VCaP (cell line): Measurements from ENCODE around the gene WDR41.

ENCODE experiments used
- H3K27ac ChIP-seq: fragments of 450-650 bp; 2 replicates; pipeline ENCODE4 v1.5.1; 2017
- TF ChIP-seq, protein P1 (sequence below): fragments of 450-650 bp; conservative IDR thresholded peaks from 2 replicates; pipeline ENCODE4 v1.5.1; 2017; ENCODE audit warnings: mild to moderate bottlenecking, moderate library complexity

Gene WDR41

DNA sequence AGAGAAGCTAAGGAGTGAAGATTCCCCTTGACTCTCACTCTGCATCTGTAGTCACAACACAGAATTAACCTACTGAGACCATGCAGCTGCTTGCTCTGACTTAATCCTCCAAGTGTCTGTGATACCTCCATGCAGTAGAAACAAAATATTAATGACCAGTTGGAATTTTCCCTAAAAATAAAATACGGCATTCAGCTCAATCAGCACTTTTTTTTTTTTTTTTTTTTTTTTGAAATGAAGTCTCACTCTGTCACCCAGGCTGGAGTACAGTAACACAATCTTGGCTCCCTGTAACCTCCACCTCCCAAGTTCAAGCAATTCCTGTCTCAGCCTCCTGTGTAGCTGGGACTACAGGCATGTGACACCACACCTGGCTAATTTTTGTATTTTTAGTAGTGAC is 48.4 kb downstream of the WDR41 start:
- TF ChIP-seq, protein P1, sequence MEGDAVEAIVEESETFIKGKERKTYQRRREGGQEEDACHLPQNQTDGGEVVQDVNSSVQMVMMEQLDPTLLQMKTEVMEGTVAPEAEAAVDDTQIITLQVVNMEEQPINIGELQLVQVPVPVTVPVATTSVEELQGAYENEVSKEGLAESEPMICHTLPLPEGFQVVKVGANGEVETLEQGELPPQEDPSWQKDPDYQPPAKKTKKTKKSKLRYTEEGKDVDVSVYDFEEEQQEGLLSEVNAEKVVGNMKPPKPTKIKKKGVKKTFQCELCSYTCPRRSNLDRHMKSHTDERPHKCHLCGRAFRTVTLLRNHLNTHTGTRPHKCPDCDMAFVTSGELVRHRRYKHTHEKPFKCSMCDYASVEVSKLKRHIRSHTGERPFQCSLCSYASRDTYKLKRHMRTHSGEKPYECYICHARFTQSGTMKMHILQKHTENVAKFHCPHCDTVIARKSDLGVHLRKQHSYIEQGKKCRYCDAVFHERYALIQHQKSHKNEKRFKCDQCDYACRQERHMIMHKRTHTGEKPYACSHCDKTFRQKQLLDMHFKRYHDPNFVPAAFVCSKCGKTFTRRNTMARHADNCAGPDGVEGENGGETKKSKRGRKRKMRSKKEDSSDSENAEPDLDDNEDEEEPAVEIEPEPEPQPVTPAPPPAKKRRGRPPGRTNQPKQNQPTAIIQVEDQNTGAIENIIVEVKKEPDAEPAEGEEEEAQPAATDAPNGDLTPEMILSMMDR, result no peak
- no peak overlapping the region for H3K27ac ChIP-seq

GRCh38 chr5:77438071-77438470 is 54.0 kb downstream of the WDR41 start:
- TF ChIP-seq, protein P1, result no peak
- H3K27ac ChIP-seq, result no peak overlapping the region

DNA sequence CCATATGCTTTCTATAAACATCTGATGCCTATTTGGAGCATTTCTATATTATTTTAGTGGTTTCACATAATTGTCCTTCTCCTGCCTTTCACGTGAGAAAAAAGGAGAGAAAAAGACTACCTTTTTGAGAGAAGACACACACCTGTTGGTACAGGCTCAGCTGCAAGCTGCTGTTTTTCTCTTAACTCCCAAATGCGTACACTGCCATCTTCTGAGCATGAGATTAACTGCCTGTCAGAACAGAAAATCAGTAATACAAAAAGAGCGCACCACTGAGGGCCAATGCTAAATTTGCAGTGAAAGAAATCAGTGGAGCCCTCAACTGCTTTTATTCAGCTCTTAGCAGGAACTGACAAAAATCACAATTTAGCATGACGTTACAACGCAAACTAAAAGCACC is 54.9 kb downstream of the WDR41 start:
- TF ChIP-seq, protein P1, result peak; percentile 77
- no peak overlapping the region for H3K27ac ChIP-seq

GRCh38 chr5:77431719-77432118 is 60.4 kb downstream of the WDR41 start:
- TF ChIP-seq, protein P1, result no peak
- no peak overlapping the region for H3K27ac ChIP-seq

GRCh38 chr5:77431286-77431685 is 60.8 kb downstream of the WDR41 start:
- TF ChIP-seq, protein P1, result no peak
- no peak overlapping the region for H3K27ac ChIP-seq

DNA sequence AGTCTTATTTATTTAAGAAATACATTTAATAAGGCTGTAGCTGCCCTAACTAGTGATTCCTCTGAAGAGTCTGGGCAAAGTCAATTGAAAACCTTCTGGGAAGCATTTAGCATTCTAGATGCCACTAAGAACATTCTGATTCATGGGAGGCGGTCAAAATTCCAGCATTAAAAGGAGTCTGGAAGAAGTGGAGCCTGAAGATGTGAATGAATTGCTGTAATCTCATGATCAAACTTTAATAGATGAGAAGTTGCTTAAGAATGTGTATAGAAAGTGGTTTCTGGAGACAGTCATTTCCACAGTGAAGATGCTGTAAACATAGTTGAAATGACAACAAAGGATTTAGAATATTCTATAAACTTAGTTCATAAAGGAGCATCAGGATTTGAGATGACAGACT is 61.4 kb downstream of the WDR41 start:
- TF ChIP-seq, protein P1, result no peak
- H3K27ac ChIP-seq, result no peak overlapping the region

DNA sequence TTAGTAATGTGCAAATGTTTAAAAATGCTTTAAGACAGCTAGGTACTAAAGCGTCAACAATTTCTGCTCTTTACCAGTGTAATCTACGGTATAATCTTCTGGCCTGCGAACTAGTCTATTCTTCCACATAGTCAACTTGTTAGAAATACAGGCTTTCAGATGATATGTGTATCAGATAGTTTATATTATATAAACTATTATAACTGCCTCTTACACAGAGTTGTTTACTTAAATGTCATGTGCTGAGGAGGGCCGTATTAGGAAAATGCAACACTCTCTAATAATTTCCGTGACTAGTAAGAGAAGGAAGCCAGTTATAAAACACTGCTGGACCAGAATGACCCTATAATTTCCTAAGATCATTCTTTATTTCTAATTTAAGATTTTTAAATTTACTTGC is 63.6 kb downstream of the WDR41 start:
- no peak overlapping the region for H3K27ac ChIP-seq
- TF ChIP-seq, protein P1, result no peak

DNA sequence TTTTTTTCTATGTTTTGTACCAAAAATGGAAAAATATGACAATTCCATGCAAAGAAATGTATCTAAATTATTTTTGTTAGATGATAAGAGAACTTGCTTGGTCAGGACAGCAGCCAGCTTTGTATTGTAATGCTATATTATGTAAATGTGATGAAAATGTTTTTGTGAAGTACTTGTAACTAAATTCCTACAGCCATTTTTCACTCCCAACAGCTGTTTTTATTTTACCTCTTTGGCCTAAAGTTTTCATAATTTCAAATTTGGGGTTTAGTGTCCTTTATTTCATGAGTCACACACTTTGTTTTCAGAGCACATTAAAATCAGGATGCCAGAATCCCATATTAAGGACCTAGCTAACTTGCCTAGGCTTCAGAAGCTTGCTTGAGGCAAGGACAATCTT is 64.1 kb downstream of the WDR41 start:
- H3K27ac ChIP-seq, result no peak overlapping the region
- TF ChIP-seq, protein P1, result no peak
